K562 (cell line): ENCODE data around the gene GALNT9. TPM values are rescaled to one million over a fixed set of nuclear protein-coding genes. Genes with fewer than 3 reads are reported as not detected.
A peak's percentile ranks its signal among the peaks of the same experiment; 100 is the strongest.

ENCODE experiments used
- ATAC-seq: fragments of 200-7000 bp; cut with Tn5 transposase; 3 replicates; pipeline ENCODE4 v1.9.1; 2020; ENCODE audit warnings: moderate library complexity
- BruUV-seq: library from RNA; stranded (reverse); fragments of 400-500 nt; replicated peaks from 2 replicates; lab custom pipeline; 2021; lab: Mats Ljungman, UMichigan
- CTCF ChIA-PET: fragments of 300-600 bp; formaldehyde crosslinking; extraction: SDS; loops from one replicate; lab custom pipeline; 2021; ENCODE audit warnings: low intra/inter-chr PET ratio; lab: Yijun Ruan, JAX
- POLR2A ChIA-PET: fragments of 300-600, 350-650 bp; sonication (Branson Sonifier 250); formaldehyde crosslinking; extraction: SDS; loops from one replicate; lab custom pipeline; 2021; ENCODE audit warnings: antibody characterized with exemption, inconsistent platforms; lab: Yijun Ruan, JAX
- DNase-seq, 4 experiments: peaks; one replicate each; pipeline versions ENCODE4 v3.0.0 to v3.0.0-alpha.2; 2011 to 2018; ENCODE audit warnings: low spot score in 3 of 4, mixed read lengths in 3 of 4; ENCODE audit errors: extremely low read depth in 1 of 4
- FAIRE-seq: peaks from 2 replicates; lab custom pipeline; 2011; peaks lifted over from hg19 to GRCh38; lab: Jason Lieb, UNC
- H2AFZ ChIP-seq: 2 replicates; pipeline ENCODE4 v1.6.0; 2011; ENCODE audit warnings: low read depth, low read length, control low read depth, inconsistent platforms
- H3K27ac ChIP-seq: fragments of 200-600 bp; 3 replicates; pipeline ENCODE4 v1.8.0; 2011; ENCODE audit warnings: low read depth, mild to moderate bottlenecking, control low read depth, inconsistent platforms, low read length, moderate library complexity, mixed read lengths; ENCODE audit errors: extremely low read depth
- H3K27me3 ChIP-seq, 2 experiments: fragments of 300-600 bp in 1 of 2; 2 replicates in 1 of 2; 3 replicates in 1 of 2; pipeline versions ENCODE4 v1.6.0 to v1.8.0; 2011; ENCODE audit warnings: inconsistent platforms in 2 of 2, low read length in 2 of 2, mild to moderate bottlenecking in 1 of 2, mixed read lengths in 1 of 2, moderate library complexity in 1 of 2; ENCODE audit not compliant: control insufficient read depth in 2 of 2, insufficient read depth in 2 of 2
- H3K36me3 ChIP-seq: fragments of 300-600 bp; 3 replicates; pipeline ENCODE4 v1.8.0; 2011; ENCODE audit warnings: mild to moderate bottlenecking, low read length, inconsistent platforms; ENCODE audit not compliant: control insufficient read depth, insufficient read depth
- H3K4me1 ChIP-seq, 2 experiments: fragments of 200-600 bp in 1 of 2; replicated peaks in 1 of 2; 2 replicates in 1 of 2; 3 replicates in 1 of 2; pipeline versions ENCODE4 v1.5.1 to v1.8.0; 2011; ENCODE audit warnings: inconsistent platforms in 2 of 2, low read length in 2 of 2, mild to moderate bottlenecking in 1 of 2, mixed read lengths in 1 of 2, moderate library complexity in 1 of 2; ENCODE audit not compliant: control insufficient read depth in 2 of 2, insufficient read depth in 2 of 2
- H3K4me2 ChIP-seq: 2 replicates; pipeline ENCODE4 v1.6.1; 2011; ENCODE audit warnings: low read length, control low read depth, inconsistent platforms, mixed read lengths; ENCODE audit not compliant: insufficient read depth
- H3K4me3 ChIP-seq: fragments of 200-600 bp; sonication (generic), shearing (Covaris generic); 2 replicates; pipeline ENCODE4 v1.5.1; 2016; ENCODE audit warnings: control low read depth, inconsistent platforms
- H3K79me2 ChIP-seq: fragments of 200-600 bp; 3 replicates; pipeline ENCODE4 v1.8.0; 2011; ENCODE audit warnings: low read length, inconsistent platforms; ENCODE audit not compliant: control insufficient read depth, insufficient read depth
- H3K9ac ChIP-seq, 2 experiments: 2 replicates each; pipeline versions ENCODE4 v1.6.0 to v1.6.1; 2011; ENCODE audit warnings: low read depth in 2 of 2, low read length in 2 of 2, control low read depth in 1 of 2, inconsistent platforms in 1 of 2, mild to moderate bottlenecking in 1 of 2, mixed read lengths in 1 of 2; ENCODE audit not compliant: insufficient read depth in 1 of 2
- H3K9me1 ChIP-seq: one replicate; pipeline ENCODE4 v1.6.0; 2011; ENCODE audit warnings: inconsistent platforms, mild to moderate bottlenecking, low read length, moderate library complexity; ENCODE audit not compliant: control insufficient read depth, insufficient read depth
- H3K9me3 ChIP-seq: replicated peaks from 2 replicates; pipeline ENCODE4 v1.5.1; 2011; ENCODE audit warnings: low read depth, low read length, inconsistent platforms; ENCODE audit not compliant: control insufficient read depth, insufficient read depth
- H4K20me1 ChIP-seq: replicated peaks from 2 replicates; pipeline ENCODE4 v1.6.1; 2011; ENCODE audit warnings: low read length, inconsistent platforms, mixed read lengths; ENCODE audit not compliant: control insufficient read depth, insufficient read depth
- NRF1 ChIP-seq, 2 experiments: fragments of 450-650 bp; IDR thresholded peaks in 1 of 2; conservative IDR thresholded peaks in 1 of 2; 2 replicates each; pipeline ENCODE4 v1.6.1; 2014; ENCODE audit warnings: mild to moderate bottlenecking in 2 of 2
- ZBTB11 ChIP-seq, 3 experiments: fragments of 200-800 bp in 1 of 3; fragments of 250-450 bp in 1 of 3; fragments of 450-650 bp in 1 of 3; sonication (Bioruptor Pico) in 1 of 3; sonication (Bioruptor generic) in 1 of 3; formaldehyde crosslinking in 1 of 3; IDR thresholded peaks; 2 replicates each; pipeline versions ENCODE4 v1.6.1 to v1.8.0; 2016 to 2022; ENCODE audit warnings: mild to moderate bottlenecking in 2 of 3, missing genetic modification characterization in 2 of 3, missing compliant biosample characterization in 1 of 3, moderate library complexity in 1 of 3
- WGBS: fragments of 100-300 bp; shearing (Covaris generic); methylation state at CpG from one replicate; pipeline ENCODE4 v1.1.6; 2016; ENCODE audit warnings: low coverage, mixed read lengths; ENCODE audit not compliant: insufficient coverage; ENCODE audit errors: missing lambda C conversion rate; 5-methylcytosine and 5-hydroxymethylcytosine counted together
- in situ Hi-C: fragments of 300-500 bp; cut with MboI; formaldehyde crosslinking; loops from 4 replicates; pipeline ENCODE4 v1.15.0; 2018; ENCODE audit warnings: inconsistent platforms, mixed read lengths
- intact Hi-C: fragments of 100-400 bp; cut with micrococcal nuclease; formaldehyde crosslinking; loops from 2 replicates; pipeline ENCODE4 v1.14.2; 2022
- polyA plus RNA-seq, 8 experiments: library from polyadenylated mRNA; depleted of rRNA in 4 of 8; stranded (reverse) in 5 of 8; unstranded in 3 of 8; fragments of >200 nt; fragmentation: Nextera tagmentation in 2 of 8; fragmentation: Illumina TruSeq in 1 of 8; extraction: Ambion mirVana in 2 of 8; extraction: Trizol in 1 of 8; gene quantifications; 2 replicates each; pipeline versions ENCODE4 v1.2.1 to v1.2.3, GENCODE V29; 2011 to 2014; ENCODE audit warnings: inconsistent platforms in 1 of 8, missing spikeins in 1 of 8
- total RNA-seq, 7 experiments: library from RNA; depleted of rRNA in 6 of 7; stranded (reverse); fragments of >200 nt in 6 of 7; fragmentation: Illumina TruSeq in 2 of 7; extraction: Trizol in 2 of 7; gene quantifications; 2 replicates each; pipeline versions ENCODE4 v1.2.1 to v1.2.3, GENCODE V29; 2011 to 2021; ENCODE audit warnings: low replicate concordance in 1 of 7

The GALNT9 gene
- total and polyA plus RNA-seq, 9 of the 15 experiments (the other 6 are each of a cell fraction or from before 2014, with no cell fraction given), result not detected

GRCh38 chr12:132336451-132337413 lies 7.3 kb upstream of the GALNT9 start:
- Histone ChIP-seq H3K27ac (no peak overlapping the region), H3K4me3 (no peak overlapping the region), H3K79me2 (no peaks in the 10 kb centered on the region), H3K36me3 (no peaks in the 10 kb centered on the region), H3K27me3 (peaks cover 33 to 92% of the 10 kb centered on the region in 2 experiments; a peak in 4 of 5 replicates), H2AFZ (no peak overlapping the region), H3K9me1 (no peaks in the 10 kb centered on the region), H3K9me3 (no peaks in the 10 kb centered on the region; the same call in 1 of the 2 replicates), H3K9ac (no peak overlapping the region), H3K4me2 (no peak overlapping the region), H4K20me1 (peaks cover 13% of the 10 kb centered on the region; the same call in 1 of the 2 replicates), H3K4me1 (peaks cover 0 to 9% of the 10 kb centered on the region in 2 experiments; a peak in 1 of 5 replicates)
- in situ Hi-C loops (no loop called here), intact Hi-C loops (no loop called here)
- FAIRE-seq, result no peak
- POLR2A ChIA-PET, result interaction anchor here (0.8 to 1.2 kb wide), 3 partner anchors 14 to 21 kb away, joined by 3 to 4 read pairs (median 3); no protein-coding TSS in a partner anchor
- WGBS, result 2% methylated on average over 35 of the region's 41 CpGs
- no TSS peak for BruUV-seq
- CTCF ChIA-PET, result no interaction called here
- ATAC-seq, result no peak
- no peak for DNase-seq
- TF ChIP-seq ZBTB11 (CRISPR knock-in tag; IDR thresholded peaks at IDR 0.05), result no peak
- TF ChIP-seq NRF1 (conservative IDR thresholded peaks at IDR 0.05 in 1 of 2, IDR thresholded peaks at IDR 0.05 in 1 of 2), result peak in 1 of 2 experiments; percentile 9; a peak in 1 of 4 replicates
- TF ChIP-seq, all 486 proteins: peak for 1
